GM18520 (cell line): ENCODE measurements around the gene ARHGAP24.

Experiments used
- ATAC-seq: cut with Tn5 transposase; IDR thresholded peaks from one replicate; pipeline ENCODE4 v1.9.1; 2021; ENCODE audit not compliant: unreplicated experiment

ARHGAP24 gene

GRCh38 chr4:85577307-85577706, 102.4 kb downstream of the ARHGAP24 start:
- no peak for ATAC-seq

GRCh38 chr4:85579942-85580341, 105.0 kb downstream of the ARHGAP24 start:
- no peak for ATAC-seq

- ATAC-seq: no peak
Measured at GRCh38 chr4:85580489-85580888, 105.5 kb downstream of the ARHGAP24 start.

GRCh38 chr4:85587952-85588351, 113.0 kb downstream of the ARHGAP24 start:
- ATAC-seq: no peak

GRCh38 chr4:85591406-85592098, 116.6 kb downstream of the ARHGAP24 start:
- ATAC-seq: no peak

GRCh38 chr4:85595098-85595775, 120.3 kb downstream of the ARHGAP24 start:
- no peak for ATAC-seq

- ATAC-seq: no peak
Measured at GRCh38 chr4:85595796-85596559, 121.0 kb downstream of the ARHGAP24 start.

- ATAC-seq: no peak
Measured at GRCh38 chr4:85598936-85599335, 124.0 kb downstream of the ARHGAP24 start.

GRCh38 chr4:85600501-85600900, 125.6 kb downstream of the ARHGAP24 start:
- no peak for ATAC-seq

- ATAC-seq: peak; percentile 34
Measured at GRCh38 chr4:85603437-85604336, 128.7 kb downstream of the ARHGAP24 start.

- no peak for ATAC-seq
Measured at GRCh38 chr4:85606505-85606904, 131.6 kb downstream of the ARHGAP24 start.

GRCh38 chr4:85607624-85608023, 132.7 kb downstream of the ARHGAP24 start:
- ATAC-seq: peak; percentile 47

- ATAC-seq: peak; percentile 89
Measured at GRCh38 chr4:85610450-85610849, 135.5 kb downstream of the ARHGAP24 start.

GRCh38 chr4:85611661-85612060, 136.7 kb downstream of the ARHGAP24 start:
- no peak for ATAC-seq

- no peak for ATAC-seq
Measured at GRCh38 chr4:85613901-85614300, 139.0 kb downstream of the ARHGAP24 start.

GRCh38 chr4:85615952-85616351, 141.0 kb downstream of the ARHGAP24 start:
- ATAC-seq: no peak

- no peak for ATAC-seq
Measured at GRCh38 chr4:85617202-85617601, 142.3 kb downstream of the ARHGAP24 start.

- ATAC-seq: no peak
Measured at GRCh38 chr4:85632981-85633380, 158.0 kb downstream of the ARHGAP24 start.

- ATAC-seq: no peak
Measured at GRCh38 chr4:85637778-85638177, 162.8 kb downstream of the ARHGAP24 start.

- ATAC-seq: no peak
Measured at GRCh38 chr4:85639946-85640345, 165.0 kb downstream of the ARHGAP24 start.
